Measurements from ENCODE around the gene GRM8. TPM values are rescaled to one million over a fixed set of nuclear protein-coding genes. Genes with fewer than 3 reads are reported as not detected.

Gene GRM8
- polyA plus RNA-seq, 1 donor from 2014 or later = 1.5 TPM

DNA sequence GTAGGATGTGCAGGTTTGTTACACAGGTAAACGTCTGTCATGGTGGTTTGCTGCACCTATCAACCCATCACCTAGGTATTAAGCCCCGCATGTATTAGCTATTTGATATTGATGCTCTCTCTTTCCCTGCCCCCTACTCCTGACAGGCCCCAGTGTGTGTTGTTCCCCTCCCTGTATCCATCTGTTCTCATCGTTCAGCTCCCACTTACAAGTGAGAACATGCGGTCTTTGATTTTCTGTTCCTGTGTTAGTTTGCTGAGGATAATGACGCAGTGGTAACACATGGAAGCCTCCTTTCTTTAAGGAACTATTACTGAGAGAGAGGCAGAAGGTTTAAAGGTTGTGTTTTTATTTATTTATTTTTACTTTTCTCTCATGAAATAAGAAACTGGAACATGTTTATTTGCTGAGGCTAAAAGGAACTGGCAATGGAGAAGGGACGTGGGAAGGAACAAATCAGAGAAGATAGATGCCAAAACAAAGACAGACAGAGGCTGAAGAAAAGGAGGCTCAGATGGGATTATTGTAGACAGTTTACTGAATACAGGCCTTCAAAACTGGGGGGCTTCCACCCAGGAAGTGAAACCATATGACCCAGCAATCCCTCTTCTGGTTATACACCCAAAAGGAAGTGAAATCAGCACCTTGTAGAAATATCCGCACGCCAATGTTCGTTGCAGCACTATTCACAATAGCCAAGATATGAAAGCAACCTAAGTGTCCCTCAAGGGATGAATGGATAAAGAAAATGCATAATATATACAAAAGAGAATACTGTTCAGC lies 556.3 kb downstream of the GRM8 start:
- H3K4me2 ChIP-seq (ENCODE audit: low read length) = no peak overlapping the region
- no peaks in the 10 kb centered on the region for H3K36me3 ChIP-seq (ENCODE audit: insufficient read depth, low read length)
- H3K79me2 ChIP-seq (replicated peaks; ENCODE audit: insufficient read depth, low read length) = no peaks in the 10 kb centered on the region
- no peaks in the 10 kb centered on the region for H3K9me3 ChIP-seq (ENCODE audit: low read length)
- no peak overlapping the region for H2AFZ ChIP-seq (ENCODE audit: low read depth, low read length)
- no peaks in the 10 kb centered on the region for H3K9me2 ChIP-seq (ENCODE audit: insufficient read depth, low read length)
- H3K9ac ChIP-seq (ENCODE audit: low read length) = no peak overlapping the region
- TF ChIP-seq SMC3 (conservative IDR thresholded peaks at IDR 0.05; ENCODE audit: poor library complexity) (no peak), RAD21 (conservative IDR thresholded peaks at IDR 0.05) (no peak), MXI1 (conservative IDR thresholded peaks at IDR 0.05; ENCODE audit: poor library complexity, severe bottlenecking) (no peak), TAF1 (IDR thresholded peaks at IDR 0.05; ENCODE audit: low read depth) (no peak), POLR2AphosphoS5 (IDR thresholded peaks at IDR 0.05) (no peak), REST (IDR thresholded peaks at IDR 0.05; ENCODE audit: borderline replicate concordance) (no peak), EZH2 (IDR thresholded peaks at IDR 0.05; ENCODE audit: borderline replicate concordance, insufficient read depth, low read length, poor library complexity, severe bottlenecking) (no peak), EP300 (conservative IDR thresholded peaks at IDR 0.05; ENCODE audit: poor library complexity, severe bottlenecking) (no peak)
- TF ChIP-seq, protein P1, sequence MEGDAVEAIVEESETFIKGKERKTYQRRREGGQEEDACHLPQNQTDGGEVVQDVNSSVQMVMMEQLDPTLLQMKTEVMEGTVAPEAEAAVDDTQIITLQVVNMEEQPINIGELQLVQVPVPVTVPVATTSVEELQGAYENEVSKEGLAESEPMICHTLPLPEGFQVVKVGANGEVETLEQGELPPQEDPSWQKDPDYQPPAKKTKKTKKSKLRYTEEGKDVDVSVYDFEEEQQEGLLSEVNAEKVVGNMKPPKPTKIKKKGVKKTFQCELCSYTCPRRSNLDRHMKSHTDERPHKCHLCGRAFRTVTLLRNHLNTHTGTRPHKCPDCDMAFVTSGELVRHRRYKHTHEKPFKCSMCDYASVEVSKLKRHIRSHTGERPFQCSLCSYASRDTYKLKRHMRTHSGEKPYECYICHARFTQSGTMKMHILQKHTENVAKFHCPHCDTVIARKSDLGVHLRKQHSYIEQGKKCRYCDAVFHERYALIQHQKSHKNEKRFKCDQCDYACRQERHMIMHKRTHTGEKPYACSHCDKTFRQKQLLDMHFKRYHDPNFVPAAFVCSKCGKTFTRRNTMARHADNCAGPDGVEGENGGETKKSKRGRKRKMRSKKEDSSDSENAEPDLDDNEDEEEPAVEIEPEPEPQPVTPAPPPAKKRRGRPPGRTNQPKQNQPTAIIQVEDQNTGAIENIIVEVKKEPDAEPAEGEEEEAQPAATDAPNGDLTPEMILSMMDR (IDR thresholded peaks at IDR 0.05; ENCODE audit: poor library complexity, severe bottlenecking) = no peak
- no peaks in the 10 kb centered on the region for H4K20me1 ChIP-seq (ENCODE audit: insufficient read depth)
- no peaks in the 10 kb centered on the region for H3F3A ChIP-seq (ENCODE audit: insufficient read depth, low read length, poor library complexity, severe bottlenecking)
- H3K27me3 ChIP-seq (ENCODE audit: insufficient read depth, low read depth, low read length) = no peaks in the 10 kb centered on the region
- H3K27ac ChIP-seq (ENCODE audit: low read length) = no peak overlapping the region
- H3K4me3 ChIP-seq (ENCODE audit: low read length) = no peak overlapping the region

DNA sequence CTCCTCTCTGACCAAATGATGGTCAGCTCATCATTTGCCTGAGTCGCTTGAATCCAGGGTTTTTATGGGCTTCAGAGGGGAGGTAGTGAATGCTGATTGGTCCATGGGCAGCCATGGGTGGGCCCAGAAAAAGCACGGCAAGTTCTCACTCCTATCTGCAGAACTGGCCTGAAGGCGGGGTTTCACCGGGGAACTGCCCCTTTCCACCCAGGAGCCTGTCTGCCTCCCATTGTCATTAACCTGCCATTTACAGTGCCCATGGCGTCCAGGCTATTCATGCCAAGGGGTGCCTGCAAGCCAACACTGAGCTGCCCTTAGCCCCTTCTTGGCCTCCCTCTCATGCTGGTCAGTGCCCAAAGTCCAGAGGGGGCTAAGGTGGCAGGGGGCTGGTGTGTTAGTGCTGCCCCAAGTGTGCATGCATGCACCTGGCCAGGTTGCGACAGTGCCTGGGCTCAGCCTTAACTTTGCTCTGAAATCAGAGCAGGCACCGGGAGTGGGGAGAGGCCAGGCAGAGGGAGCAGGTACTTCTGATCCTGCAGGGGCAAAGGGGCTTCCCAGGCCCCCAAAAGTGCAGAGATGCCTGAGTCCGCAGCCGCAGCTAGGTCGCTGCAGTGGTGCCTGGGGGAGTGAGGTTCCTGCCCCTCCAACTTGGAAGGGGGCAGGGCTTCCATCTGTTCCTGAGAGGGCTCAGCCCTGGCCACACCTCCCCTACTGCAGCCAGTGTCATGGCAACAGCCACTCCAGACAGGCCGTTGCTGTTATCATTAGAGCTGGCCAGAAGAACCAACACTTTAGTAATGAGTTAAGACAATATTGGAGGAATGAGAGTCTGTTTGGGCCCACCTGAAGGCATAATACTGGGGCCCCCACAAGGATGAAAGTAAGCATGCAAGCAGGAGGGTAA lies 561.6 kb downstream of the GRM8 start:
- no peak overlapping the region for H3K4me2 ChIP-seq (ENCODE audit: low read length)
- H3K27me3 ChIP-seq (ENCODE audit: insufficient read depth, low read depth, low read length) = no peaks in the 10 kb centered on the region
- H3K27ac ChIP-seq (ENCODE audit: low read length) = no peak overlapping the region
- H2AFZ ChIP-seq (ENCODE audit: low read depth, low read length) = no peak overlapping the region
- no peak for TF ChIP-seq TAF1 (IDR thresholded peaks at IDR 0.05; ENCODE audit: low read depth)
- TF ChIP-seq SMC3 (conservative IDR thresholded peaks at IDR 0.05; ENCODE audit: poor library complexity) = no peak
- TF ChIP-seq EP300 (conservative IDR thresholded peaks at IDR 0.05; ENCODE audit: poor library complexity, severe bottlenecking) = no peak
- TF ChIP-seq REST (IDR thresholded peaks at IDR 0.05; ENCODE audit: borderline replicate concordance) = no peak
- H3K79me2 ChIP-seq (replicated peaks; ENCODE audit: insufficient read depth, low read length) = no peaks in the 10 kb centered on the region
- H3K9me2 ChIP-seq (ENCODE audit: insufficient read depth, low read length) = no peaks in the 10 kb centered on the region
- H3K36me3 ChIP-seq (ENCODE audit: insufficient read depth, low read length) = no peaks in the 10 kb centered on the region
- H4K20me1 ChIP-seq (ENCODE audit: insufficient read depth) = no peaks in the 10 kb centered on the region
- no peaks in the 10 kb centered on the region for H3F3A ChIP-seq (ENCODE audit: insufficient read depth, low read length, poor library complexity, severe bottlenecking)
- no peak overlapping the region for H3K9ac ChIP-seq (ENCODE audit: low read length)
- H3K4me3 ChIP-seq (ENCODE audit: low read length) = no peak overlapping the region
- H3K9me3 ChIP-seq (ENCODE audit: low read length) = no peaks in the 10 kb centered on the region

Data from neural cell (in vitro differentiated cells).